HCT116 (cell line): ENCODE data around the gene ZIC5. TPM values are rescaled to one million over a fixed set of nuclear protein-coding genes. Genes with fewer than 3 reads are reported as not detected.

Experiments used
- ATAC-seq: fragments of 200-7000 bp; cut with Tn5 transposase; 2 replicates; pipeline ENCODE4 v1.9.1; 2020; ENCODE audit warnings: mild to moderate bottlenecking, moderate library complexity
- BruUV-seq: library from RNA; stranded (reverse); fragments of 400-500 nt; replicated peaks from 2 replicates; lab custom pipeline; 2021; lab: Mats Ljungman, UMichigan
- CTCF ChIA-PET: fragments of 300-600 bp; sonication (Branson Sonifier 250); formaldehyde crosslinking; loops from one replicate; lab custom pipeline; 2021; ENCODE audit warnings: antibody characterized with exemption; lab: Charles Lee
- POLR2A ChIA-PET: fragments of 300-600, 350-600 bp; sonication (Branson Sonifier 250); formaldehyde crosslinking; loops from one replicate; lab custom pipeline; 2021; ENCODE audit warnings: antibody characterized with exemption; lab: Charles Lee
- RAD21 ChIA-PET, 2 experiments: fragments of 300-600 bp; sonication (Branson Sonifier 250); formaldehyde crosslinking; loops; one replicate each; lab custom pipeline; 2023; ENCODE audit warnings: low total read pairs in 2 of 2; ENCODE audit not compliant: uncharacterized antibody in 2 of 2, unreplicated experiment in 2 of 2, low non-redundant PET in 1 of 2; lab: Charles Lee
- DNase-seq: peaks from one replicate; pipeline ENCODE4 v3.0.0-alpha.2; 2010; ENCODE audit warnings: low read depth, low spot score
- H2AFZ ChIP-seq: fragments of 200-600 bp; shearing (Covaris generic), sonication (generic); 2 replicates; pipeline ENCODE4 v1.6.1; 2017; ENCODE audit warnings: low read depth, mixed run types, mixed read lengths, antibody characterized with exemption, low read length; ENCODE audit not compliant: poor library complexity, severe bottlenecking
- H3K27ac ChIP-seq: 2 replicates; pipeline ENCODE4 v1.5.1; 2012; ENCODE audit warnings: low read depth, low read length
- H3K27me3 ChIP-seq: fragments of 200-600 bp; sonication (generic); 2 replicates; pipeline ENCODE4 v1.6.1; 2016; ENCODE audit warnings: mixed run types, low read length, mixed read lengths; ENCODE audit not compliant: insufficient read depth
- H3K36me3 ChIP-seq, 2 experiments: fragments of 200-500 bp in 1 of 2; fragments of 200-600 bp in 1 of 2; sonication (Bioruptor generic) in 1 of 2; sonication (generic) in 1 of 2; 2 replicates each; pipeline versions ENCODE4 v1.5.1 to v1.6.1; 2014 to 2016; ENCODE audit warnings: low read length in 2 of 2, inconsistent platforms in 1 of 2, mixed read lengths in 1 of 2, mixed run types in 1 of 2; ENCODE audit not compliant: insufficient read depth in 2 of 2, control insufficient read depth in 1 of 2
- H3K4me1 ChIP-seq, 2 experiments: fragments of 200-600 bp in 1 of 2; sonication (generic) in 1 of 2; 2 replicates each; pipeline versions ENCODE4 v1.5.1 to v1.6.1; 2012 to 2017; ENCODE audit warnings: low read length in 2 of 2, inconsistent platforms in 1 of 2, mild to moderate bottlenecking in 1 of 2, mixed read lengths in 1 of 2, mixed run types in 1 of 2, moderate library complexity in 1 of 2; ENCODE audit not compliant: insufficient read depth in 2 of 2, control insufficient read depth in 1 of 2
- H3K4me2 ChIP-seq: fragments of 200-600 bp; sonication (generic); 2 replicates; pipeline ENCODE4 v1.6.1; 2017; ENCODE audit warnings: mixed run types, low read length, mixed read lengths
- H3K4me3 ChIP-seq, 2 experiments: fragments of 200-600 bp in 1 of 2; sonication (generic) in 1 of 2; replicated peaks in 1 of 2; 2 replicates each; pipeline ENCODE4 v1.5.1; 2011 to 2016; ENCODE audit warnings: low read length in 2 of 2, control low read depth in 1 of 2, low read depth in 1 of 2, mild to moderate bottlenecking in 1 of 2, mixed read lengths in 1 of 2, mixed run types in 1 of 2
- H3K79me2 ChIP-seq: fragments of 200-600 bp; sonication (generic); 2 replicates; pipeline ENCODE4 v1.6.1; 2017; ENCODE audit warnings: mild to moderate bottlenecking, mixed run types, low read length, moderate library complexity, mixed read lengths; ENCODE audit not compliant: insufficient read depth
- H3K9ac ChIP-seq: fragments of 200-600 bp; sonication (generic); 2 replicates; pipeline ENCODE4 v1.6.1; 2016; ENCODE audit warnings: low read length, mixed read lengths
- H3K9me2 ChIP-seq: fragments of 200-600 bp; sonication (generic), shearing (Covaris generic); 2 replicates; pipeline ENCODE4 v1.6.1; 2017; ENCODE audit warnings: mixed run types, mild to moderate bottlenecking, moderate library complexity; ENCODE audit not compliant: insufficient read depth
- H3K9me3 ChIP-seq, 2 experiments: fragments of 200-500 bp in 1 of 2; fragments of 200-600 bp in 1 of 2; sonication (Bioruptor generic) in 1 of 2; sonication (generic) in 1 of 2; 2 replicates each; pipeline ENCODE4 v1.6.1; 2014 to 2017; ENCODE audit warnings: low read length in 2 of 2, mixed read lengths in 2 of 2, inconsistent platforms in 1 of 2, low read depth in 1 of 2, mild to moderate bottlenecking in 1 of 2, mixed run types in 1 of 2, moderate library complexity in 1 of 2; ENCODE audit not compliant: control insufficient read depth in 1 of 2, insufficient read depth in 1 of 2
- H4K20me1 ChIP-seq: fragments of 200-600 bp; sonication (generic), shearing (Covaris generic); 2 replicates; pipeline ENCODE4 v1.6.1; 2017; ENCODE audit warnings: mixed run types, mild to moderate bottlenecking, moderate library complexity; ENCODE audit not compliant: insufficient read depth
- CTCF ChIP-seq, 3 experiments: fragments of 200-600 bp in 1 of 3; sonication (generic) in 1 of 3; IDR thresholded peaks in 2 of 3; conservative IDR thresholded peaks in 1 of 3; 2 replicates each; pipeline ENCODE4 v1.5.1; 2012 to 2017; ENCODE audit warnings: low read depth in 2 of 3, low read length in 2 of 3, antibody characterized with exemption in 1 of 3, borderline replicate concordance in 1 of 3, control low read depth in 1 of 3, mild to moderate bottlenecking in 1 of 3, mixed read lengths in 1 of 3, mixed run types in 1 of 3, moderate library complexity in 1 of 3; ENCODE audit not compliant: insufficient read depth in 1 of 3
- EZH2phosphoT487 ChIP-seq: fragments of 200-600 bp; IDR thresholded peaks from 2 replicates; pipeline ENCODE4 v1.6.1; 2018; ENCODE audit warnings: antibody characterized with exemption, borderline replicate concordance
- JUND ChIP-seq: IDR thresholded peaks from 2 replicates; pipeline ENCODE4 v1.6.1; 2012
- RAD21 ChIP-seq: IDR thresholded peaks from 2 replicates; pipeline ENCODE4 v1.6.1; 2012; ENCODE audit warnings: low read depth, mild to moderate bottlenecking
- ZFX ChIP-seq: fragments of 450-650 bp; IDR thresholded peaks from 2 replicates; pipeline ENCODE4 v1.6.1; 2017
- ZNF274 ChIP-seq: fragments of 200-500 bp; sonication (Bioruptor generic); IDR thresholded peaks from 2 replicates; pipeline ENCODE4 v1.6.1; 2014; ENCODE audit warnings: mild to moderate bottlenecking, low read depth, low read length, inconsistent platforms
- intact Hi-C: fragments of 100-400 bp; cut with micrococcal nuclease; formaldehyde crosslinking; loops from 2 replicates; pipeline ENCODE4 v1.10.0; 2022
- total RNA-seq: library from RNA; stranded (reverse); gene quantifications from one replicate; pipeline ENCODE4 v1.2.1, GENCODE V29; 2021; ENCODE audit not compliant: unreplicated experiment
- TF ChIP-seq, protein P1 (sequence below): IDR thresholded peaks from 2 replicates; pipeline ENCODE4 v1.6.1; 2012

ZIC5 gene
- total RNA-seq, 1 experiment from 2014 or later, result 10.3 TPM

DNA sequence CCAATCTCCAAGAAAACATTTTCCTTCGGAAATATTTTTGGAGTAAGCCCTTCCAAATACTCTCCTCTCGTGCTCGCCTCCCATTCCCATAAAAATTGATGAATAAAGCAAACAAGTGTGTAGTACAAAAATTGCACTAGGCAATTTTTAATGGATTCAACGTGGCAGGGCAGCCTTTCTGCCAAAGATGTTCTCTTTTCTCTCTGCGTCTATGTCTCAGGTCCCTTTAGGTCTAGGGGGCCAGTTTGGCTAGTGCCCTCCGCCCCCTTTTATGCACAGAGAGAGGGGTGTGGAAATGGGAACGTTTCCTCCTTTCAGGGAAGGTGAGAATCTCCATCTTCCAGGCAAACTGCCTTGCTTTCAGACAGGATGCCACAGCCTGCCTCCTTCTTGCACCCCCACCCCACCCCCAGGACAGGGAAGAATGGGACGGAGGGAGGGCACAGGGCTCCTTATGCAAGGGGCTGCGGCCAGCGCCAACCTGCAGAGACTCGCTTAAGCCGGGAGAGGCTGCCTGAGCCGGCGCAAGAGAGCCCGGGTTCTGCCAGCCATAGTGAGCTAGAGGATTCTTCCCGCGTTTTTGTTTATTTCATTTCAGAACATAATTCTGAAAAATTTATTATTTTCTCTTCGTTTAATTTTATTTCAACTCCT, 7.4 kb upstream of the ZIC5 start:
- intact Hi-C loops, result no loop called here
- H3K9me3 ChIP-seq, result no peaks in the 10 kb centered on the region
- H3K4me3 ChIP-seq, result peak overlapping the region in 1 of 2 experiments; percentile 51; a peak in 1 of 4 replicates
- TF ChIP-seq RAD21, result no peak
- TF ChIP-seq ZNF274, result no peak
- TF ChIP-seq, protein P1, sequence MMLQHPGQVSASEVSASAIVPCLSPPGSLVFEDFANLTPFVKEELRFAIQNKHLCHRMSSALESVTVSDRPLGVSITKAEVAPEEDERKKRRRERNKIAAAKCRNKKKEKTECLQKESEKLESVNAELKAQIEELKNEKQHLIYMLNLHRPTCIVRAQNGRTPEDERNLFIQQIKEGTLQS, result no peak
- TF ChIP-seq ZFX, result no peak
- TF ChIP-seq JUND, result no peak
- no peak for TF ChIP-seq EZH2phosphoT487
- no peak for TF ChIP-seq CTCF (IDR thresholded peaks at IDR 0.05 in 2 of 3, conservative IDR thresholded peaks at IDR 0.05 in 1 of 3; ENCODE audit: borderline replicate concordance in 1 of 3, insufficient read depth in 1 of 3, low read depth in 2 of 3, low read length in 2 of 3)
- no peak overlapping the region for H3K9ac ChIP-seq
- ChIA-PET CTCF (no interaction called here), POLR2A (no interaction called here), RAD21 (no interaction called here)
- H3K9me2 ChIP-seq, result no peaks in the 10 kb centered on the region
- peak overlapping the region; percentile 93 for H3K4me2 ChIP-seq
- no peak overlapping the region for H2AFZ ChIP-seq
- peaks cover 20% of the 10 kb centered on the region for H3K79me2 ChIP-seq
- BruUV-seq, result TSS peak; percentile 57
- no peak for DNase-seq
- no peaks in the 10 kb centered on the region for H4K20me1 ChIP-seq
- no peak for ATAC-seq
- H3K27me3 ChIP-seq, result no peaks in the 10 kb centered on the region
- peaks cover 13 to 24% of the 10 kb centered on the region in 2 experiments for H3K4me1 ChIP-seq
- H3K36me3 ChIP-seq, result no peaks in the 10 kb centered on the region
- peak overlapping the region; percentile 95 for H3K27ac ChIP-seq
